HG03432 (cell line): ENCODE results near the gene RAPGEF3.

Experiments
- ATAC-seq: cut with Tn5 transposase; IDR thresholded peaks from one replicate; pipeline ENCODE4 v1.9.1; 2021; ENCODE audit warnings: mild to moderate bottlenecking, moderate library complexity; ENCODE audit not compliant: unreplicated experiment

The RAPGEF3 gene

DNA sequence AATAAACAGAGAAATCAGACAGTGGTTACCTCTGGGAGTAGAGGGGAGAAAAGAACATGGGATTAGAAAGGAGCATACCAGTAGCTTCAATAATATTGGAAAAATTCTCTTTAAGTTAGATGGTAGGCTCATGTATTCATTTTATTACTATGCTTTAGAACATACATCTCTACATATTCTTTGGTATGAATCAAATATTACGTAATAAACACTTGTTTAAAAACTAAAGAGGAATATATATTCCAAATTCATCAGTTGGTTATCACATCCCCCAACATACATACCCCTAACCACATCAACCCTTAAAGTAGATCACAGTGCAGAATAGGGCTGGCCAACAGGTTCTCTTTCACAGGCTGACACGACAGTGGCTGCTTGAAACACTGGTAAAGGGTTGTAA lies 58.4 kb downstream of the RAPGEF3 start:
- ATAC-seq: no peak

DNA sequence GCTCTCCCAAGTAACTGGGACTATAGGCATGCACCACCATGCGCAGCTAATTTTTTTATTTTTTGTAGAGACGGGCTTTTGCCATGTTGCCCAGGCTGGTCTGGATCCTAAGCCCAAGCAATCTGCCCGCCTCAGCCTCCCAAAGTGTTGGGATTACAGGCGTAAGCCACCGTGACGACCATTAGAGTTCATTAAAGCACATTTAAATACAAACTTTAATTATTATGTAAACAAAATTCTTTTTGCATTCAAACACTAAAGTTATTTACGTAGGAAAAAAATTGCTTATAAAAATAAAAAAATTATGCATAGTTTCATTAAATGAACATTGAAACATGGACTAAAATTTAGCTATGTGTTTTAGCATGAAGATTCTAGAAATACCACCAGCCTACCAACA lies 60.0 kb downstream of the RAPGEF3 start:
- ATAC-seq: no peak

DNA sequence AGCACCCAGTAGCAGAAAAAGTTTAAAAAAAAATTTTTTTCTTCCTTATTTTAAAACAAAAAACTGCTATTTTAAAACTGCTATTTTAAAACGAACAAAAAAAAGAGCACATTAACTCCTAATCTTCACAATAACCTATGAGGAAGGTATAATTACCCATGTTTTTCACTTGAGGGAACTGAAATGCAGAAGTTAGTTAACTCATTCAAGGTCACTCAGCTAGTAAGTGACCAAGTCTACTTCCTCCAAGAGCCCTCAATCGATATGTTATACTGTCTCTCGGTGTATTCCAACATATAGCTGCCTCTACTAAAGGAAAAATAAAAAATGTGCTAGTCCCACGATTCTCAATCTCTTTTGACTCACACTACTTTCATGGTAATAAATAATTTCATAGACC lies 60.6 kb downstream of the RAPGEF3 start:
- ATAC-seq: no peak

DNA sequence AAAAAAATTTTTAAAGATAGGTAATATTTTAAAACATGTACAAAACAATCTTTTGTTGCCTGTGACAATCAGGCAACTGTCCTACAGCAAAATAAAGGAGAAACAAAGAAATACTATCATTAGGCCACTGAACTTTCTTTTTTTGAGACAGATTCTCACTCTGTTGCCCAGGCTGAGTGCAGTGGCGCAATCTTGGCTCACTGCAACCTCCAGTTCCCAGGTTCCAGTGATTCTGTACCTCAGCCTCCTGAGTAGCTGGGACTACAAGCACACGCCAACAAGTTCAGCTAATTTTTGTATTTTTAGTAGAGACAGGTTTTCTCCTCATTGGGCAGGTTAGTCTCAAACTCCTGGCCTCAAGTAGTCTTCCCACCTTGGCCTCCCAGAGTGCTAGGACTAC lies 69.5 kb downstream of the RAPGEF3 start:
- no peak for ATAC-seq

DNA sequence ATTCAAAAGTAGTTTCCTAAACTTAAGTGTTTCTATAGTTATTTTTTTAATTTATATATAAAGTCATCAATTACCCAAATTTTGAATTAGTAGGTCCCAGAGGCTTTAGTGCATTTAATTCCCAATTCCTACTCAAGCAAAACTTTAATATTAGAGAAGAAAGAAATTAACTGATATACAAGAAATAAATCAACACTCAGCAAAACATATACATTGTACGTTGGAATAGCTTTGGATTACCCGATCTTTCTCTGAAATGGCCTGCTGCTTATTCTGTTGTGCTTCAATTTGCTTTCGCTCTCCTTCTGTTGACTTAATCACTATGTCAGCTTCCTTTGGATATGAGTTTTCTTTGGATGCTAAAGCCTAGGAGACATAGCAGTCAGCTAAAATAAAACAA lies 71.0 kb downstream of the RAPGEF3 start:
- no peak for ATAC-seq

DNA sequence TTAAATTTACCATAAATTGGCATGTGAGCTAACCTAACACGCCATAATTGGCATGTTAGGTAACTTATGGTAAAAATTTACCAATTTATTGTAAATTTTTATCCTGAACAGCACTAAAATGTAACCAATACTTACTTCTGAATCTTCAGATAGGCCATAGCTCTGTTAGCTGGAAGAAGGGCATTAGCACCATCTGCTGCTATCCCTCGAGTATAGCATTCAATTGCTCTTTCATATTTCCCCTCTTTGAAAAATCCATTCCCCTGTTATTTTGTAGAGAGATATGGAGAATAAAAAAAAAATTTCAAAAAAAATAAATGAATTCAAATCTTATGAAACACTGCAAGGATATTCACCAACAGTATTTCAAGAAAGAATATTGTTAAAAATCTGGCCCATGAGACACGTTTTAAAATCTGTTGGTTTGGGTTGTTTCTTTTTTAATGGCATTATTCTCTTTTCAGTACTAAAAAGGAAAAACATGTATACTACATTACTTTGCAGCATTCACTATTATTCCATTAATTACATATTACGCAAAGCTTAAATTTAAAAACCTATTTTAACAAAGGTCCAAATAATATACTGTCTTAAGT lies 71.9 kb downstream of the RAPGEF3 start:
- no peak for ATAC-seq
